ENCODE measurements around the gene MBP. TPM values are rescaled to one million over a fixed set of nuclear protein-coding genes. Genes with fewer than 3 reads are reported as not detected.

Gene MBP
- total RNA-seq, 1 experiment from 2014 or later, result 31.6 TPM

- Mint-ChIP-seq H3K9me3 (ENCODE audit: unreplicated experiment) (no peaks in the 10 kb centered on the region), H3K4me3 (ENCODE audit: unreplicated experiment) (no peak overlapping the region), H3K4me1 (ENCODE audit: insufficient read depth, unreplicated experiment) (no peaks in the 10 kb centered on the region), H3K27me3 (ENCODE audit: insufficient read depth, unreplicated experiment) (no peaks in the 10 kb centered on the region), H3K36me3 (ENCODE audit: insufficient read depth, unreplicated experiment) (peaks cover 6% of the 10 kb centered on the region), H3K27ac (ENCODE audit: low read depth, unreplicated experiment) (no peak overlapping the region)
- BruUV-seq (replicated peaks), result no TSS peak
- ChIA-PET POLR2A (no interaction called here), CTCF (interaction anchor here (1.4 kb wide), 2 partner anchors 8 to 203 kb away, joined by 5 to 12 read pairs; no protein-coding TSS in a partner anchor)
- no peak for TF ChIP-seq CTCF (IDR thresholded peaks at IDR 0.05; ENCODE audit: unreplicated experiment)
- DNase-seq (ENCODE audit: unreplicated experiment), result no peak
- intact Hi-C loops (cut with micrococcal nuclease), result loop anchor here (10.0 kb wide), 1 partner anchor 466 kb away; no protein-coding TSS in a partner anchor
Measured at GRCh38 chr18:77008576-77009315, 123.8 kb downstream of the MBP start.

GRCh38 chr18:77008006-77008405, 124.6 kb downstream of the MBP start:
- DNase-seq (ENCODE audit: unreplicated experiment), result no peak
- H3K4me3 Mint-ChIP-seq (ENCODE audit: unreplicated experiment), result no peak overlapping the region
- intact Hi-C loops (cut with micrococcal nuclease), result loop anchor here (10.0 kb wide), 1 partner anchor 467 kb away; no protein-coding TSS in a partner anchor
- no peaks in the 10 kb centered on the region for H3K27me3 Mint-ChIP-seq (ENCODE audit: insufficient read depth, unreplicated experiment)
- no peak for TF ChIP-seq CTCF (IDR thresholded peaks at IDR 0.05; ENCODE audit: unreplicated experiment)
- H3K4me1 Mint-ChIP-seq (ENCODE audit: insufficient read depth, unreplicated experiment), result no peaks in the 10 kb centered on the region
- POLR2A ChIA-PET, result no interaction called here
- BruUV-seq (replicated peaks), result no TSS peak
- CTCF ChIA-PET, result no interaction called here
- H3K36me3 Mint-ChIP-seq (ENCODE audit: insufficient read depth, unreplicated experiment), result peaks cover 6% of the 10 kb centered on the region
- H3K27ac Mint-ChIP-seq (ENCODE audit: low read depth, unreplicated experiment), result no peak overlapping the region
- H3K9me3 Mint-ChIP-seq (ENCODE audit: unreplicated experiment), result no peaks in the 10 kb centered on the region

GRCh38 chr18:77007251-77007650, 125.3 kb downstream of the MBP start:
- Mint-ChIP-seq H3K4me3 (ENCODE audit: unreplicated experiment) (no peak overlapping the region), H3K27ac (ENCODE audit: low read depth, unreplicated experiment) (no peak overlapping the region), H3K27me3 (ENCODE audit: insufficient read depth, unreplicated experiment) (no peaks in the 10 kb centered on the region), H3K4me1 (ENCODE audit: insufficient read depth, unreplicated experiment) (no peaks in the 10 kb centered on the region), H3K9me3 (ENCODE audit: unreplicated experiment) (no peaks in the 10 kb centered on the region), H3K36me3 (ENCODE audit: insufficient read depth, unreplicated experiment) (peaks cover 6% of the 10 kb centered on the region)
- intact Hi-C loops (cut with micrococcal nuclease), result loop anchor here (10.0 kb wide), 1 partner anchor 468 kb away; no protein-coding TSS in a partner anchor
- no peak for DNase-seq (ENCODE audit: unreplicated experiment)
- no peak for TF ChIP-seq CTCF (IDR thresholded peaks at IDR 0.05; ENCODE audit: unreplicated experiment)
- BruUV-seq (replicated peaks), result no TSS peak
- CTCF ChIA-PET, result interaction anchor here (0.6 to 5.4 kb wide), 2 partner anchors 204 to 657 kb away, joined by 3 to 55 read pairs; no protein-coding TSS in a partner anchor
- POLR2A ChIA-PET, result no interaction called here

- Mint-ChIP-seq H3K9me3 (ENCODE audit: unreplicated experiment) (no peaks in the 10 kb centered on the region), H3K36me3 (ENCODE audit: insufficient read depth, unreplicated experiment) (peaks cover 6% of the 10 kb centered on the region), H3K4me1 (ENCODE audit: insufficient read depth, unreplicated experiment) (no peaks in the 10 kb centered on the region), H3K27me3 (ENCODE audit: insufficient read depth, unreplicated experiment) (no peaks in the 10 kb centered on the region), H3K27ac (ENCODE audit: low read depth, unreplicated experiment) (no peak overlapping the region), H3K4me3 (ENCODE audit: unreplicated experiment) (no peak overlapping the region)
- DNase-seq (ENCODE audit: unreplicated experiment), result no peak
- POLR2A ChIA-PET, result no interaction called here
- no TSS peak for BruUV-seq (replicated peaks)
- no peak for TF ChIP-seq CTCF (IDR thresholded peaks at IDR 0.05; ENCODE audit: unreplicated experiment)
- CTCF ChIA-PET, result interaction anchor here (0.6 to 5.4 kb wide), 4 partner anchors 132 to 699 kb away, joined by 3 to 55 read pairs (median 4); no protein-coding TSS in a partner anchor
- intact Hi-C loops (cut with micrococcal nuclease), result loop anchor here (10.0 kb wide), 1 partner anchor 468 kb away; no protein-coding TSS in a partner anchor
Measured at GRCh38 chr18:77006305-77007175, 126.0 kb downstream of the MBP start.
